Measurements from ENCODE around the gene BNIP5. TPM values are rescaled to one million over a fixed set of nuclear protein-coding genes. Genes with fewer than 3 reads are reported as not detected.
"Not testable (repeated sequence)": the region's sequence is repeated elsewhere in the genome, so short reads cannot be mapped to it uniquely, and the experiment has no call there.

BNIP5 gene
- total RNA-seq, 2 experiments from 2014 or later, result not detected

DNA sequence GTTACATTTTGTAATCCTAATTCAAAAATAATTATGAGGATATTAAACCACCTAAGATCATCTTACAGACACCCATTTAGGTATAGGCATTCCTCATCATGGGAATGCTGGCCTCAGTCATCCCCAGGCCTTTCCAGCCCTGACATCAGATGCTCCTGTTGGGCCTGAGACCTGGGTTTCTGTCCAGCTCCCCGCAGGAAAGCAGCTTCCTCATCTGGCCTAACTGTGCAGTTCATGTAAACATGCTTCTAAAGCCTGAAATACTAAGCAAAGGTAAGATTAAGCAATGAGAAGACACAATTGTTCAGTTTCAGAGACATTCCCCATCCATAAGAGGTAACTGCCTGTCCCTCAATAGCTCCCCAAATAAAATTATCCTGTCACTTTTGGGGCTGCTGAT lies 31.7 kb upstream of the BNIP5 start:
- Histone ChIP-seq H3K9me2 (ENCODE audit: insufficient read depth, low read length) (no peaks in the 10 kb centered on the region), H3K4me3 (ENCODE audit: low read depth, low read length, poor library complexity, severe bottlenecking) (no peak overlapping the region), H3K4me1 (ENCODE audit: insufficient read depth, low read length, poor library complexity, severe bottlenecking) (no peaks in the 10 kb centered on the region), H3K79me2 (ENCODE audit: insufficient read depth, low read depth, low read length) (no peaks in the 10 kb centered on the region), H3K27ac (ENCODE audit: low read depth, low read length, poor library complexity, severe bottlenecking) (no peak overlapping the region), H4K20me1 (ENCODE audit: insufficient read depth, low read length) (no peaks in the 10 kb centered on the region), H3K9me3 (ENCODE audit: low read length) (no peaks in the 10 kb centered on the region), H2AFZ (ENCODE audit: low read length) (no peak overlapping the region), H3K4me2 (ENCODE audit: low read length) (no peak overlapping the region), H3K36me3 (ENCODE audit: insufficient read depth, low read length) (no peaks in the 10 kb centered on the region)
- no peak for DNase-seq (ENCODE audit: low spot score)
- no peak for TF ChIP-seq EZH2phosphoT487 (IDR thresholded peaks at IDR 0.05; ENCODE audit: borderline replicate concordance, low read depth, low read length)
- TF ChIP-seq, protein P1, sequence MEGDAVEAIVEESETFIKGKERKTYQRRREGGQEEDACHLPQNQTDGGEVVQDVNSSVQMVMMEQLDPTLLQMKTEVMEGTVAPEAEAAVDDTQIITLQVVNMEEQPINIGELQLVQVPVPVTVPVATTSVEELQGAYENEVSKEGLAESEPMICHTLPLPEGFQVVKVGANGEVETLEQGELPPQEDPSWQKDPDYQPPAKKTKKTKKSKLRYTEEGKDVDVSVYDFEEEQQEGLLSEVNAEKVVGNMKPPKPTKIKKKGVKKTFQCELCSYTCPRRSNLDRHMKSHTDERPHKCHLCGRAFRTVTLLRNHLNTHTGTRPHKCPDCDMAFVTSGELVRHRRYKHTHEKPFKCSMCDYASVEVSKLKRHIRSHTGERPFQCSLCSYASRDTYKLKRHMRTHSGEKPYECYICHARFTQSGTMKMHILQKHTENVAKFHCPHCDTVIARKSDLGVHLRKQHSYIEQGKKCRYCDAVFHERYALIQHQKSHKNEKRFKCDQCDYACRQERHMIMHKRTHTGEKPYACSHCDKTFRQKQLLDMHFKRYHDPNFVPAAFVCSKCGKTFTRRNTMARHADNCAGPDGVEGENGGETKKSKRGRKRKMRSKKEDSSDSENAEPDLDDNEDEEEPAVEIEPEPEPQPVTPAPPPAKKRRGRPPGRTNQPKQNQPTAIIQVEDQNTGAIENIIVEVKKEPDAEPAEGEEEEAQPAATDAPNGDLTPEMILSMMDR (conservative IDR thresholded peaks at IDR 0.05; ENCODE audit: low read length), result no peak
- BruUV-seq (replicated peaks), result no TSS peak
- intact Hi-C loops (cut with micrococcal nuclease; ENCODE audit: unreplicated experiment), result no loop called here
- ChIA-PET POLR2A (no interaction called here), CTCF (ENCODE audit: unreplicated experiment) (interaction anchor here (0.8 kb wide), 1 partner anchor 10 kb away, joined by 3 read pairs; no protein-coding TSS in a partner anchor)

DNA sequence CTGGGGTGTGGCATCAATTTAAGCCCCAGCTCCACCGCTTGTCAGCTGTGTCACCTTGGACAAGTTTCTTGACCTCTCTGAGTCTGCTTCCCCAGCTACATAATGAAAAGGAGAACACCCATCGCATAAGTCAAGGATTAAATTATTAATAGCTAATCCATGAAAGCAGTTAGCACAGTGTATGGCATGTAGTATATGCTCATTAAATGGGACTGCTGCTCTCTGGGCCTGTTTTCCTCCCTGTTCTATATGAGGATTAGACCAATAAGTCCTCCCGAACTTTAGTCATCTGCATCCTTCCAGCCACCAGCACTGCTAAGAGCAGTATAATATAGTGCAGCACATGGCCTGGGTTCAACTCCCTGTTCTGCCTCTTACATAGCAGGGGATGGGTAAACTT lies 31.1 kb upstream of the BNIP5 start:
- no peak overlapping the region for H3K27ac ChIP-seq (ENCODE audit: low read depth, low read length, poor library complexity, severe bottlenecking)
- BruUV-seq (replicated peaks), result no TSS peak
- no peak for TF ChIP-seq EZH2phosphoT487 (IDR thresholded peaks at IDR 0.05; ENCODE audit: borderline replicate concordance, low read depth, low read length)
- TF ChIP-seq, protein P1 (conservative IDR thresholded peaks at IDR 0.05; ENCODE audit: low read length), result no peak
- intact Hi-C loops (cut with micrococcal nuclease; ENCODE audit: unreplicated experiment), result no loop called here
- no peak for DNase-seq (ENCODE audit: low spot score)
- ChIA-PET CTCF (ENCODE audit: unreplicated experiment) (interaction anchor here (0.8 kb wide), 1 partner anchor 9 kb away, joined by 3 read pairs; no protein-coding TSS in a partner anchor), POLR2A (no interaction called here)
- no peaks in the 10 kb centered on the region for H3K36me3 ChIP-seq (ENCODE audit: insufficient read depth, low read length)
- no peaks in the 10 kb centered on the region for H3K9me2 ChIP-seq (ENCODE audit: insufficient read depth, low read length)
- no peaks in the 10 kb centered on the region for H4K20me1 ChIP-seq (ENCODE audit: insufficient read depth, low read length)
- no peaks in the 10 kb centered on the region for H3K79me2 ChIP-seq (ENCODE audit: insufficient read depth, low read depth, low read length)
- H3K4me1 ChIP-seq (ENCODE audit: insufficient read depth, low read length, poor library complexity, severe bottlenecking), result no peaks in the 10 kb centered on the region
- no peak overlapping the region for H3K4me2 ChIP-seq (ENCODE audit: low read length)
- H3K4me3 ChIP-seq (ENCODE audit: low read depth, low read length, poor library complexity, severe bottlenecking), result no peak overlapping the region
- H3K9me3 ChIP-seq (ENCODE audit: low read length), result no peaks in the 10 kb centered on the region
- H2AFZ ChIP-seq (ENCODE audit: low read length), result no peak overlapping the region

DNA sequence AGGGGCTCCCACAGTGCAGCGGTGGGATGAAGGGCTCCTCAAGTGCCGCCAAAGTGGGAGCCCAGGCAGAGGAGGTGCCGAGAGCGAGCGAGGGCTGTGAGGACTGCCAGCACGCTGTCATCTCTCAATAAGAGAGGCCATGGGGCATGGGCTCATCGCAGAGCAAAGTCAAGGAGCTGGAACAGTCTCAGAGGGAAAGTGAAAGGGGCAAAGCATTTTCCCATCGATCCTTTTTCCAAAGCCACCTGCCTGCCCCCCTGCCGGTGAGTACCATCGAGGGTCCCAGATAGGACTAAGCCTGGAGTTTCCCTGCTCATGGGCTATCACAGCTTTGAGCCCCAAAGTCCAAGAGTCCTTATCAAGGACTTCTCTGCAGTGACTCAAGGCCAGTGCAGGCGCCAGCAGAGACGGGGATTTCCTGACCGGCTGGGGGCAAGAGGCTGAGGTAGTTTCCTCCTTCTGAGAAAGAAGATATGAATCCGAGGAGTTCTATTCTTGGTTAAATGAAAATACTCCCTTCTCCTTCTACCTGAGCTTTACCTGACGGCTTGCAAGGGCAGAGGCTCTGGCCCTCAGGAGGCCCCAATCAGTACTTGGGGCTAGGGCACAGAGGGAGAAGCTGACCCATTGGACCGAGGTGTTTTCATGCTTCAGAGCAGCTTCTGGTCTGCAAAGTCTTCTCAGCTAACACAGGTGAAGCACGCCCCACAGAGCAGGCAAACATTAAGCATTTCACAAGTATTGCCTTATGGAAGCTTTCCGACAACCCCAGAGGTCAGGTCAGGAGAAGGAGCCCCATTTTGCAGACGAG lies 28.2 kb upstream of the BNIP5 start:
- CTCF ChIA-PET (ENCODE audit: unreplicated experiment), result no interaction called here
- intact Hi-C loops (cut with micrococcal nuclease; ENCODE audit: unreplicated experiment), result no loop called here
- Histone ChIP-seq H3K36me3 (ENCODE audit: insufficient read depth, low read length) (no peaks in the 10 kb centered on the region), H2AFZ (ENCODE audit: low read length) (peak overlapping the region; percentile 11; the same call in 1 of the 2 replicates), H3K27ac (ENCODE audit: low read depth, low read length, poor library complexity, severe bottlenecking) (no peak overlapping the region), H3K4me1 (ENCODE audit: insufficient read depth, low read length, poor library complexity, severe bottlenecking) (no peaks in the 10 kb centered on the region), H4K20me1 (ENCODE audit: insufficient read depth, low read length) (no peaks in the 10 kb centered on the region), H3K9me3 (ENCODE audit: low read length) (no peaks in the 10 kb centered on the region), H3K79me2 (ENCODE audit: insufficient read depth, low read depth, low read length) (no peaks in the 10 kb centered on the region), H3K9me2 (ENCODE audit: insufficient read depth, low read length) (no peaks in the 10 kb centered on the region), H3K4me3 (ENCODE audit: low read depth, low read length, poor library complexity, severe bottlenecking) (no peak overlapping the region), H3K4me2 (ENCODE audit: low read length) (0 out of 2 replicates have a peak overlapping the region, but pooled peaks have one; percentile 8)
- POLR2A ChIA-PET, result interaction anchor here (1.3 kb wide), 1 partner anchor 21 kb away, joined by 3 read pairs; no protein-coding TSS in a partner anchor
- no TSS peak for BruUV-seq (replicated peaks)
- TF ChIP-seq EZH2phosphoT487 (IDR thresholded peaks at IDR 0.05; ENCODE audit: borderline replicate concordance, low read depth, low read length), result no peak
- TF ChIP-seq, protein P1 (conservative IDR thresholded peaks at IDR 0.05; ENCODE audit: low read length), result no peak
- DNase-seq (ENCODE audit: low spot score), result peak; percentile 22

DNA sequence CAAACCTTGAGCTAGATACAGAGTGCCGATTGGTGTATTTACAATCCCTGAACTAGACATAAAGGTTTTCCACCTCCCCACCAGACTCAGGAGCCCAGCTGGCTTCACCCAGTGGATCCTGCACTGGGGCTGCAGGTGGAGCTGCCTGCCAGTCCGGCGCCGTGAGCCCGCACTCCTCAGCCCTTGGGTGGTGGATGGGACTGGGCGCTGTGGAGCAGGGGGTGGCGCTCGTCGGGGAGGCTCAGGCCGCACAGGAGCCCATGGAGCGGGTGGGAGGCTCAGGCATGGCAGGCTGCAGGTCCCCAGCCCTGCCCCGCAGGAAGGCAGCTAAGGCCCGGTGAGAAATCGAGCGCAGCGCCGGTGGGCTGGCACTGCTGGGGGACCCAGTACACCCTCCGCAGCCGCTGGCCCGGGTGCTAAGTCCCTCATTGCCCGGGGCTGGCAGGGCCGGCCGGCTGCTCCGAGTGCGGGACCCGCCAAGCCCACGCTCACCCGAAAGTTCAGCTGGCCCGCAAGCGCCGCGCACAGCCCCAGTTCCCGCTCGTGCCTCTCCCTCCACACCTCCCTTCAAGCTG lies 27.5 kb upstream of the BNIP5 start:
- CTCF ChIA-PET (ENCODE audit: unreplicated experiment), result not testable (repeated sequence)

More for the DNA sequence above, 27.5 kb upstream of the BNIP5 start:
- H4K20me1 ChIP-seq (ENCODE audit: insufficient read depth, low read length); H3K4me1 ChIP-seq (ENCODE audit: insufficient read depth, low read length, poor library complexity, severe bottlenecking); H3K36me3 ChIP-seq (ENCODE audit: insufficient read depth, low read length); H3K9me3 ChIP-seq (ENCODE audit: low read length); DNase-seq (ENCODE audit: low spot score); H3K79me2 ChIP-seq (ENCODE audit: insufficient read depth, low read depth, low read length); H3K4me3 ChIP-seq (ENCODE audit: low read depth, low read length, poor library complexity, severe bottlenecking); intact Hi-C loops (cut with micrococcal nuclease; ENCODE audit: unreplicated experiment); POLR2A ChIA-PET; BruUV-seq (replicated peaks); H2AFZ ChIP-seq (ENCODE audit: low read length); H3K4me2 ChIP-seq (ENCODE audit: low read length); H3K27ac ChIP-seq (ENCODE audit: low read depth, low read length, poor library complexity, severe bottlenecking); H3K9me2 ChIP-seq (ENCODE audit: insufficient read depth, low read length): not testable (repeated sequence)
